K562 (cell line): Measurements from ENCODE around the gene COL13A1.

ENCODE experiments used
- CHD2 ChIP-seq: IDR thresholded peaks from 2 replicates; pipeline ENCODE4 v1.6.1; 2011; ENCODE audit warnings: low read depth, low read length
- KAT7 ChIP-seq: sonication (generic); formaldehyde crosslinking; IDR thresholded peaks from 2 replicates; pipeline ENCODE4 v1.8.0; 2022; ENCODE audit warnings: missing genetic modification reagents, mild to moderate bottlenecking, borderline replicate concordance
- KLF13 ChIP-seq: fragments of 450-650 bp; IDR thresholded peaks from 2 replicates; pipeline ENCODE4 v1.6.1; 2016; ENCODE audit warnings: missing genetic modification characterization, low read depth, mild to moderate bottlenecking, missing compliant biosample characterization, moderate library complexity, borderline replicate concordance
- MTA2 ChIP-seq: fragments of 450-650 bp; IDR thresholded peaks from 2 replicates; pipeline ENCODE4 v1.6.1; 2016; ENCODE audit warnings: low read depth
- TAF15 ChIP-seq: fragments of 200-400 bp; formaldehyde crosslinking; IDR thresholded peaks from 2 replicates; pipeline ENCODE4 v1.6.1; 2017; ENCODE audit warnings: mild to moderate bottlenecking, low read depth, low read length, moderate library complexity
- ZNF224 ChIP-seq: sonication (generic); formaldehyde crosslinking; IDR thresholded peaks from 2 replicates; pipeline ENCODE4 v1.8.0; 2022; ENCODE audit warnings: mild to moderate bottlenecking, missing genetic modification reagents
- TF ChIP-seq, protein P1 (sequence below), 3 experiments: IDR thresholded peaks in 2 of 3; conservative IDR thresholded peaks in 1 of 3; 2 replicates each; pipeline ENCODE4 v1.5.1; 2011 to 2012; ENCODE audit warnings: low read length in 3 of 3, mild to moderate bottlenecking in 3 of 3, control low read depth in 2 of 3, improper control_type of control experiment in 1 of 3, inconsistent platforms in 1 of 3, low read depth in 1 of 3, mixed read lengths in 1 of 3, moderate library complexity in 1 of 3; ENCODE audit not compliant: insufficient read depth in 2 of 3

DNA sequence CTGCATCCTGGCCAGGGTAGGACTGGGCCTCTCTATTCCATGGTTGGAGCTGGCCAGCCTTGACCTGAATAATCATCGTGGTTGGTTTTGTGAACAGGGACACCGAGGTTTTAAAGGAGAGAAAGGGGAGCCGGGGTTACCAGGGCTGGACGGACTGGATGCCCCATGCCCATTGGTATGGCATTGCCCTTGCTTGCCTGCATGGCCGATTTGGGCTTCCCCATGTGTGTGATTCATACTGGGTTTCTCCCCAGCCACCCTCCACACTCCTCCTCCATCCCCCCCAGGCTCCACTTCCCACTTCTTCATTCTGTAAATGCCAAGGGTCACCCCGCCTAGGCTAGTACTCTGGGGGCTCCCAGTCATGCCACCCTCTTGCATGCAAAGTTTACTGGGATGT, 152.1 kb downstream of the COL13A1 start:
- TF ChIP-seq KLF13 (no peak), ZNF224 (no peak), CHD2 (no peak), MTA2 (no peak), KAT7 (CRISPR knock-in tag) (no peak), TAF15 (no peak)
- TF ChIP-seq, protein P1, sequence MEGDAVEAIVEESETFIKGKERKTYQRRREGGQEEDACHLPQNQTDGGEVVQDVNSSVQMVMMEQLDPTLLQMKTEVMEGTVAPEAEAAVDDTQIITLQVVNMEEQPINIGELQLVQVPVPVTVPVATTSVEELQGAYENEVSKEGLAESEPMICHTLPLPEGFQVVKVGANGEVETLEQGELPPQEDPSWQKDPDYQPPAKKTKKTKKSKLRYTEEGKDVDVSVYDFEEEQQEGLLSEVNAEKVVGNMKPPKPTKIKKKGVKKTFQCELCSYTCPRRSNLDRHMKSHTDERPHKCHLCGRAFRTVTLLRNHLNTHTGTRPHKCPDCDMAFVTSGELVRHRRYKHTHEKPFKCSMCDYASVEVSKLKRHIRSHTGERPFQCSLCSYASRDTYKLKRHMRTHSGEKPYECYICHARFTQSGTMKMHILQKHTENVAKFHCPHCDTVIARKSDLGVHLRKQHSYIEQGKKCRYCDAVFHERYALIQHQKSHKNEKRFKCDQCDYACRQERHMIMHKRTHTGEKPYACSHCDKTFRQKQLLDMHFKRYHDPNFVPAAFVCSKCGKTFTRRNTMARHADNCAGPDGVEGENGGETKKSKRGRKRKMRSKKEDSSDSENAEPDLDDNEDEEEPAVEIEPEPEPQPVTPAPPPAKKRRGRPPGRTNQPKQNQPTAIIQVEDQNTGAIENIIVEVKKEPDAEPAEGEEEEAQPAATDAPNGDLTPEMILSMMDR (IDR thresholded peaks at IDR 0.05 in 2 of 3, conservative IDR thresholded peaks at IDR 0.05 in 1 of 3; ENCODE audit: insufficient read depth in 2 of 3, low read depth in 1 of 3, low read length in 3 of 3) = no peak
